PC-9 (cell line): ENCODE results near the gene FRMD4B. TPM values are rescaled to one million over a fixed set of nuclear protein-coding genes. Genes with fewer than 3 reads are reported as not detected.

Experiments used
- BruUV-seq: library from RNA; stranded (reverse); fragments of 400-500 nt; replicated peaks from 2 replicates; lab custom pipeline; 2021; lab: Mats Ljungman, UMichigan
- CTCF ChIA-PET: fragments of 300-600 bp; sonication (Branson Sonifier 250); formaldehyde crosslinking; loops from one replicate; lab custom pipeline; 2022; ENCODE audit warnings: antibody characterized with exemption; lab: Charles Lee
- POLR2A ChIA-PET: fragments of 300-600 bp; sonication (Branson Sonifier 250); formaldehyde crosslinking; loops from one replicate; lab custom pipeline; 2022; ENCODE audit warnings: antibody characterized with exemption; ENCODE audit not compliant: unreplicated experiment; lab: Charles Lee
- DNase-seq, 2 experiments: peaks; one replicate each; pipeline versions ENCODE4 v3.0.0 to v3.0.0-alpha.2; 2015 to 2022; ENCODE audit warnings: mixed read lengths in 1 of 2
- H2AFZ ChIP-seq: fragments of 200-600 bp; sonication (generic); 2 replicates; pipeline ENCODE4 v1.8.1; 2017; ENCODE audit warnings: antibody characterized with exemption
- H3F3A ChIP-seq: fragments of 200-600 bp; sonication (generic); 2 replicates; pipeline ENCODE4 v1.8.1; 2017; ENCODE audit warnings: antibody characterized with exemption, mild to moderate bottlenecking, low read depth; ENCODE audit not compliant: insufficient read depth
- H3K27ac ChIP-seq: fragments of 200-600 bp; sonication (generic); 2 replicates; pipeline ENCODE4 v1.6.1; 2016; ENCODE audit warnings: mixed run types
- H3K27me3 ChIP-seq: fragments of 200-600 bp; sonication (generic); 2 replicates; pipeline ENCODE4 v1.6.1; 2016; ENCODE audit warnings: low read depth, mixed run types; ENCODE audit not compliant: insufficient read depth
- H3K36me3 ChIP-seq: fragments of 200-600 bp; sonication (generic); 2 replicates; pipeline ENCODE4 v1.6.1; 2016; ENCODE audit warnings: low read depth, mixed run types
- H3K4me1 ChIP-seq: fragments of 200-600 bp; sonication (generic); replicated peaks from 2 replicates; pipeline ENCODE4 v1.6.1; 2016; ENCODE audit warnings: mixed run types; ENCODE audit not compliant: insufficient read depth
- H3K4me2 ChIP-seq: fragments of 200-600 bp; sonication (generic); 2 replicates; pipeline ENCODE4 v1.6.1; 2017; ENCODE audit warnings: mixed run types
- H3K4me3 ChIP-seq: fragments of 200-600 bp; sonication (generic); 2 replicates; pipeline ENCODE4 v1.6.1; 2016; ENCODE audit warnings: mixed run types
- H3K79me2 ChIP-seq: fragments of 200-600 bp; sonication (generic); 2 replicates; pipeline ENCODE4 v1.6.1; 2017; ENCODE audit warnings: low read depth, mixed run types
- H3K9me2 ChIP-seq: fragments of 200-600 bp; sonication (generic); 2 replicates; pipeline ENCODE4 v1.8.1; 2017; ENCODE audit warnings: mild to moderate bottlenecking; ENCODE audit not compliant: insufficient read depth
- H3K9me3 ChIP-seq: fragments of 200-600 bp; sonication (generic); 2 replicates; pipeline ENCODE4 v1.8.1; 2016; ENCODE audit warnings: low read depth; ENCODE audit not compliant: insufficient read depth
- H4K20me1 ChIP-seq: fragments of 200-600 bp; sonication (generic); 2 replicates; pipeline ENCODE4 v1.8.1; 2017; ENCODE audit not compliant: insufficient read depth
- CTCF ChIP-seq: fragments of 200-600 bp; sonication (generic); conservative IDR thresholded peaks from 2 replicates; pipeline ENCODE4 v1.6.1; 2017; ENCODE audit warnings: mixed run types, antibody characterized with exemption, mild to moderate bottlenecking, moderate library complexity
- EZH2 ChIP-seq: fragments of 200-600 bp; sonication (generic); IDR thresholded peaks from 2 replicates; pipeline ENCODE4 v1.8.0; 2017; ENCODE audit warnings: antibody characterized with exemption, low read depth
- intact Hi-C: fragments of 100-400 bp; cut with micrococcal nuclease; formaldehyde crosslinking; loops from one replicate; pipeline ENCODE4 v1.10.0; 2022; ENCODE audit not compliant: unreplicated experiment
- total RNA-seq: library from RNA; stranded (reverse); gene quantifications from 2 replicates; pipeline ENCODE4 v1.2.3, GENCODE V29; 2021

Gene FRMD4B
- total RNA-seq, 1 experiment from 2014 or later = 10.2 TPM

DNA sequence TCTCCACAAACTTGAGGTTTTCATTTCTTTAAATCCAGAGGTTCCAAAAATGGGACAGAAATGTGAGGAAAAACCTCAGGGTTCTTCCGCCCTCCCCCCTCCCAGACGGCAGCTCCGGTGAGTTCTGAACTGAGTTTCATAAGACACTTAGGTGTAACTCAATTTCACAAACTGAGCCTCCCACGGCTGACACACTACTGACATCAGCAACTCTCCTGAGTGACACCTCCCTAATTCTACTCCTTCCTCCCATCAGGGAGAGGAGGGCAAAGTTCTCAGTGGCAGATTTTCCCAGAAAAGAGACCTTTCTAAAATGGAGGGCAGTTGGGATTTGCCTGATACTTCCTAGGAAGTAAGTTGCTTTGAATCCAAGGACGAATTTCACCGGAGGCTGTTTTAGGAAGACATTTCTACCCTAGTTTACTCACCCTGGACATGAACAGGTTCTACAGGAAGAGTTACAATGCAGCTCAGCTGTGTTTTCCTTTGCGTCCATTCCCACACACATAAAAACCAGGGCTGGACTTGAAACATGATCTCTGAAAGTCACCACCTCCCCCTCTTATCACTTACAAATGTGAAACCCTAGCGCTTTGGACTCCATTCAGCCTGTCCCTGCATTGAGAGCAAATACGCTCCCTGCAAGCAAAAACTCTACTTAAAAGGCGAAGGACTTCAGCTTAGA lies 185.4 kb downstream of the FRMD4B start:
- POLR2A ChIA-PET = interaction anchor here (0.5 to 0.8 kb wide), 5 partner anchors 30 to 106 kb away, joined by 3 to 21 read pairs (median 5); no protein-coding TSS in a partner anchor
- DNase-seq = peak; percentile 73 to 96

GRCh38 chr3:69199942-69200341 lies 185.9 kb downstream of the FRMD4B start:
- H3K27ac ChIP-seq = peak overlapping the region; percentile 97
- no peaks in the 10 kb centered on the region for H3K27me3 ChIP-seq
- H3K36me3 ChIP-seq = no peaks in the 10 kb centered on the region; the same call in 1 of the 2 replicates
- DNase-seq = no peak
- ChIA-PET CTCF (interaction anchor here (0.5 to 1.5 kb wide), 5 partner anchors 21 to 105 kb away, joined by 3 to 9 read pairs (median 6); no protein-coding TSS in a partner anchor), POLR2A (interaction anchor here (0.5 to 0.7 kb wide), 4 partner anchors 12 to 106 kb away, joined by 3 to 21 read pairs (median 6); no protein-coding TSS in a partner anchor)
- H3F3A ChIP-seq = peaks cover 29% of the 10 kb centered on the region
- H3K79me2 ChIP-seq = peaks cover 22% of the 10 kb centered on the region
- TSS peak; percentile 46 for BruUV-seq
- peak overlapping the region; percentile 83 for H3K4me3 ChIP-seq
- peaks cover 39% of the 10 kb centered on the region for H3K4me1 ChIP-seq
- peak overlapping the region; percentile 88 for H3K4me2 ChIP-seq
- TF ChIP-seq CTCF = no peak
- TF ChIP-seq EZH2 = no peak
- peak overlapping the region; percentile 66; the same call in 1 of the 2 replicates for H2AFZ ChIP-seq
- intact Hi-C loops = loop anchor here (1.0 to 5.0 kb wide), 7 partner anchors 12 to 116 kb away; partner anchors contain the start of gene ARL6IP5
- no peaks in the 10 kb centered on the region for H4K20me1 ChIP-seq
- no peaks in the 10 kb centered on the region for H3K9me3 ChIP-seq
- no peaks in the 10 kb centered on the region for H3K9me2 ChIP-seq

More for the DNA sequence above, 185.4 kb downstream of the FRMD4B start:
- Histone ChIP-seq H3F3A (peaks cover 29% of the 10 kb centered on the region), H3K36me3 (no peaks in the 10 kb centered on the region), H2AFZ (peak overlapping the region; percentile 35; the same call in 1 of the 2 replicates), H3K9me2 (no peaks in the 10 kb centered on the region), H3K27ac (peak overlapping the region; percentile 97), H3K27me3 (no peaks in the 10 kb centered on the region), H3K9me3 (no peaks in the 10 kb centered on the region), H3K4me1 (peaks cover 39% of the 10 kb centered on the region), H4K20me1 (no peaks in the 10 kb centered on the region), H3K79me2 (peaks cover 22% of the 10 kb centered on the region), H3K4me2 (peak overlapping the region; percentile 88), H3K4me3 (peak overlapping the region; percentile 83)
- intact Hi-C loops = loop anchor here (1.0 to 5.0 kb wide), 7 partner anchors 12 to 116 kb away; partner anchors contain the start of gene ARL6IP5
- BruUV-seq = no TSS peak
- CTCF ChIA-PET = interaction anchor here (0.5 to 1.5 kb wide), 4 partner anchors 22 to 239 kb away, joined by 3 to 9 read pairs (median 6); no protein-coding TSS in a partner anchor
- TF ChIP-seq CTCF (no peak), EZH2 (no peak)

DNA sequence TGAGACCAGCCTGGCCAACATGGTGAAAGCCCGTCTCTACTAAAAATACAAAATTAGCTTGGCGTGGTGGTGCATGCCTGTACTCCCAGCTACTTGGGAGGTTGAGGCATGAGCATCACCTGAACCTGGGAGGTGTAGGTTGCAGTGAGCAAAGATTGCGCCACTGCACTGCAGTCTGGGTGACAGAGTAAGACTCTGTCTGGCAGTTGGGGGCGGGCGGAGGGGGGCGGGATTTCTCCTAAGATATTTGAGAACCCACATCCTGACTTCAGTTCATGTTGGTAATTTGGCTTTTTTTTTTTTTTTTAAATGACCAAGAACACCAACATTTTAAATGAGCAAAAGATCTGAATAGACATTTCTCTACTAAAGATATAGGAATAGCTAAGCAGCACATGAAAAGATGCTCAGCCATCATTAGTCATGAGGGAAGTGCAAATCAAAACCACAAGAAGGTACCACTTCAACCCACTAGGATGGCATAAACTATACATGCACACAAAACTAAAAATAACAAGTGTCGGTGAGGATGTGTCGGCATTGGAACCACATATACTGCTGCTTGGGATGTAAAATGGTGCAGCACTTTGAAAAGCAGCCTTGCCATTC lies 187.9 kb downstream of the FRMD4B start:
- TF ChIP-seq CTCF (no peak), EZH2 (no peak)
- intact Hi-C loops = no loop called here
- Histone ChIP-seq H3K79me2 (peaks cover 22% of the 10 kb centered on the region), H3K4me1 (peaks cover 27% of the 10 kb centered on the region), H3K4me2 (peak overlapping the region; percentile 88), H3K9me2 (no peaks in the 10 kb centered on the region), H3K27ac (peak overlapping the region; percentile 97; the same call in 1 of the 2 replicates), H2AFZ (no peak overlapping the region), H3K27me3 (no peaks in the 10 kb centered on the region), H3F3A (peaks cover 29% of the 10 kb centered on the region), H4K20me1 (no peaks in the 10 kb centered on the region), H3K36me3 (peaks cover 9% of the 10 kb centered on the region; the same call in 1 of the 2 replicates), H3K4me3 (peak overlapping the region; percentile 83), H3K9me3 (no peaks in the 10 kb centered on the region)
- CTCF ChIA-PET = no interaction called here
- POLR2A ChIA-PET = no interaction called here
- no peak for DNase-seq
- no TSS peak for BruUV-seq
